H1 (cell line): ENCODE results near the gene PDHB. TPM values are rescaled to one million over a fixed set of nuclear protein-coding genes. Genes with fewer than 3 reads are reported as not detected.

Experiments
- CHD7 ChIP-seq: fragments of 300-600 bp; sonication (generic); IDR thresholded peaks from 2 replicates; pipeline ENCODE4 v1.7.1; 2012; ENCODE audit warnings: low read length, moderate library complexity, mild to moderate bottlenecking, inconsistent platforms; ENCODE audit not compliant: insufficient replicate concordance
- CREB1 ChIP-seq: IDR thresholded peaks from 2 replicates; pipeline ENCODE4 v1.6.1; 2012; ENCODE audit warnings: inconsistent platforms
- CTBP2 ChIP-seq: IDR thresholded peaks from 2 replicates; pipeline ENCODE4 v1.7.0; 2011; ENCODE audit warnings: borderline replicate concordance, mild to moderate bottlenecking, moderate library complexity, mixed read lengths, low read length; ENCODE audit not compliant: insufficient read depth, insufficient read length
- EP300 ChIP-seq, 2 experiments: IDR thresholded peaks; 1 replicate in 1 of 2; 2 replicates in 1 of 2; pipeline ENCODE4 v1.6.1; 2011 to 2012; ENCODE audit warnings: low read depth in 2 of 2, low read length in 2 of 2, mild to moderate bottlenecking in 2 of 2, borderline replicate concordance in 1 of 2, inconsistent platforms in 1 of 2, moderate library complexity in 1 of 2
- HDAC2 ChIP-seq, 2 experiments: fragments of 300-600 bp in 1 of 2; sonication (generic) in 1 of 2; IDR thresholded peaks; 2 replicates each; pipeline ENCODE4 v1.6.1; 2011 to 2012; ENCODE audit warnings: low read depth in 2 of 2, low read length in 2 of 2, mild to moderate bottlenecking in 2 of 2, moderate library complexity in 2 of 2, borderline replicate concordance in 1 of 2, inconsistent platforms in 1 of 2
- JUND ChIP-seq: IDR thresholded peaks from 2 replicates; pipeline ENCODE4 v1.6.1; 2011; ENCODE audit warnings: mild to moderate bottlenecking, improper control_type of control experiment, low read length
- KDM5A ChIP-seq: fragments of 200-600 bp; IDR thresholded peaks from 2 replicates; pipeline ENCODE4 v1.7.1; 2012; ENCODE audit warnings: mild to moderate bottlenecking, low read length, inconsistent platforms, mixed read lengths
- MAFK ChIP-seq: IDR thresholded peaks from 2 replicates; pipeline ENCODE4 v1.6.1; 2012; ENCODE audit warnings: low read depth, mild to moderate bottlenecking, improper control_type of control experiment, low read length
- RAD21 ChIP-seq, 2 experiments: IDR thresholded peaks in 1 of 2; conservative IDR thresholded peaks in 1 of 2; 2 replicates each; pipeline ENCODE4 v1.6.1; 2011; ENCODE audit warnings: low read depth in 2 of 2, low read length in 2 of 2, improper control_type of control experiment in 1 of 2, inconsistent platforms in 1 of 2, mild to moderate bottlenecking in 1 of 2, moderate library complexity in 1 of 2
- polyA plus RNA-seq, 7 experiments: library from polyadenylated mRNA; depleted of rRNA in 3 of 7; stranded (reverse) in 5 of 7; unstranded in 2 of 7; fragments of >200 nt in 5 of 7; fragments of 200-250 nt in 2 of 7; gene quantifications; 1 replicate in 5 of 7; 2 replicates in 1 of 7; 4 replicates in 1 of 7; pipeline versions ENCODE4 v1.2.1 to v1.2.3, GENCODE V29; 2011 to 2013; ENCODE audit warnings: missing spikeins in 2 of 7, mixed read lengths in 2 of 7
- total RNA-seq: library from RNA; stranded (reverse); fragmentation: NEBNext Ultra II Directional; extraction: Animal tissue kit (Norgen Biotek cat#: 25700); gene quantifications from 2 replicates; pipeline ENCODE4 v1.2.1, GENCODE V29; 2021

PDHB gene
- total and polyA plus RNA-seq, 2 of the 8 experiments (the other 6 are each of a cell fraction or from before 2014, with no cell fraction given): 90.4 to 140 TPM

GRCh38 chr3:58403513-58404109, 30.0 kb downstream of the PDHB start (continued):
- TF ChIP-seq CHD7: peak; percentile 44
- TF ChIP-seq JUND: no peak
- TF ChIP-seq KDM5A: no peak
- TF ChIP-seq CTBP2: no peak
- TF ChIP-seq CREB1: no peak
- no peak for TF ChIP-seq MAFK
- TF ChIP-seq HDAC2 (IDR thresholded peaks at IDR 0.05; ENCODE audit: borderline replicate concordance in 1 of 2, low read depth in 2 of 2, low read length in 2 of 2): 0 out of 4 replicates have a peak, but pooled peaks of 1 of the 2 experiments have one; percentile 75
- no peak for TF ChIP-seq RAD21 (IDR thresholded peaks at IDR 0.05 in 1 of 2, conservative IDR thresholded peaks at IDR 0.05 in 1 of 2; ENCODE audit: low read depth in 2 of 2, low read length in 2 of 2)
- no peak for TF ChIP-seq EP300 (IDR thresholded peaks at IDR 0.05; ENCODE audit: borderline replicate concordance in 1 of 2, low read depth in 2 of 2, low read length in 2 of 2)
